ENCODE data around the gene GUK1.
"Not testable (repeated sequence)": the region's sequence is repeated elsewhere in the genome, so short reads cannot be mapped to it uniquely, and the experiment has no call there.

Gene GUK1

DNA sequence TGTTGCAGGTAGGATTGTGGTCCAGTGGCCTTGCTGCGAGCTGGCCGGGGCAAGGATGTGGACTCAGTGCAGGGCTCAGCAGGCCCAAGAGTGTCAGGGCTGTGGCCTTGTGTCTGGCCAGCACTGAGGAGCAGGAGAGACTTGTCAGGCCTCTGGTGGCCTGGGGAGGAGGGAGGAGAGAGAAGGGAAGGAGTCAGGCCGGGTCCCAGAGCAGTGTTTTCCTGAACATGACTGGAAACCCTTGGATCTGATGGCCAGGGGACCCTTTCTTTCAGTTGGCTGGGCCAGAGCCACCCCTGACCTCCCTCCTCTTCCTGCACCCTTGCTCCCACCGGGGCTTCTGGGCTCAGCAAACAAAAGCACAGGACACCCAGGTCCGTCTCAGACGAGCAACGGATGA is 30.6 kb downstream of the GUK1 start:
- no peak for TF ChIP-seq EZH2phosphoT487 (IDR thresholded peaks at IDR 0.05; ENCODE audit: borderline replicate concordance)
- TF ChIP-seq, protein P1, sequence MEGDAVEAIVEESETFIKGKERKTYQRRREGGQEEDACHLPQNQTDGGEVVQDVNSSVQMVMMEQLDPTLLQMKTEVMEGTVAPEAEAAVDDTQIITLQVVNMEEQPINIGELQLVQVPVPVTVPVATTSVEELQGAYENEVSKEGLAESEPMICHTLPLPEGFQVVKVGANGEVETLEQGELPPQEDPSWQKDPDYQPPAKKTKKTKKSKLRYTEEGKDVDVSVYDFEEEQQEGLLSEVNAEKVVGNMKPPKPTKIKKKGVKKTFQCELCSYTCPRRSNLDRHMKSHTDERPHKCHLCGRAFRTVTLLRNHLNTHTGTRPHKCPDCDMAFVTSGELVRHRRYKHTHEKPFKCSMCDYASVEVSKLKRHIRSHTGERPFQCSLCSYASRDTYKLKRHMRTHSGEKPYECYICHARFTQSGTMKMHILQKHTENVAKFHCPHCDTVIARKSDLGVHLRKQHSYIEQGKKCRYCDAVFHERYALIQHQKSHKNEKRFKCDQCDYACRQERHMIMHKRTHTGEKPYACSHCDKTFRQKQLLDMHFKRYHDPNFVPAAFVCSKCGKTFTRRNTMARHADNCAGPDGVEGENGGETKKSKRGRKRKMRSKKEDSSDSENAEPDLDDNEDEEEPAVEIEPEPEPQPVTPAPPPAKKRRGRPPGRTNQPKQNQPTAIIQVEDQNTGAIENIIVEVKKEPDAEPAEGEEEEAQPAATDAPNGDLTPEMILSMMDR (conservative IDR thresholded peaks at IDR 0.05; ENCODE audit: low read length) = no peak

DNA sequence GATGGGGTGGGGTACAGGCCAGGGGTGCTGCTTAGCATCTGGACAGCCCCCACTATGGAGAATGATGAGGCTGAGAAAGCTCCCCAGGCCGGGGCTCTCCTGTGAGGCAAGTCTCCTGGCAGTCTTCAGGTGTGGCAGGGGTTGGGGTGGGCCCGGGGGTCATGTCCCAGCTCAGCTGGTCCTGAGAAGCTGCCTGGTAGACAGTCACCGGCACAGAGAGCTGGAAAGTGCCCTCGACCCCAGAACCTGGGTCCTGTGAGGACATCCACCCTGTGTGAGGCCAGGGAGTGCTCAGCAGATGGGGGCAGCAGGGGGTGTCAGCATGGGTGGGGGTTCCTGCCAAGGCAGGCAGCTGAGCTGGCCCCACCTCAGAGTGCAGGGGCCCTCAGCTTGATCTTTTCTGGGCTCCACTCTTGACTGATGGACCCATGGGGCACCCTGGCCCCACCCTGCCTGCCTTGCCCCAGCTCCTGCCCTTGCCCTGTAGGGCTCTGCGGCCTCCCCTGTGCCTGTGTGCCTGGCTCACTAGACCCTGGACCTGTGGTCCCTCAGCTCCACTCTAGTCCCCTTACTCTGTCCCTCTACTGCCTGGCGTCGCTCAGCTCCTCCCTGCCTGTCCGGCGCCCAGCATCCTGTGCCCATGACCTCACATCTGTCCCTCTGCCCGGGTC is 31.3 kb downstream of the GUK1 start:
- Histone ChIP-seq H2AFZ (ENCODE audit: low read length) (no peak overlapping the region), H3K36me3 (ENCODE audit: insufficient read depth, low read length) (peaks cover 17% of the 10 kb centered on the region; the same call in 1 of the 2 replicates), H3K9ac (ENCODE audit: low read depth, low read length, poor library complexity, severe bottlenecking) (no peak overlapping the region), H3K4me2 (ENCODE audit: low read depth, low read length, poor library complexity, severe bottlenecking) (no peak overlapping the region), H3K9me2 (replicated peaks; ENCODE audit: low read depth, low read length) (no peaks in the 10 kb centered on the region), H3K4me3 (ENCODE audit: low read length, poor library complexity, severe bottlenecking) (no peak overlapping the region), H3K4me1 (ENCODE audit: insufficient read depth, low read length, poor library complexity, severe bottlenecking) (peaks cover 26% of the 10 kb centered on the region), H3K79me2 (ENCODE audit: insufficient read depth, low read length) (peaks cover 56% of the 10 kb centered on the region), H3K27me3 (ENCODE audit: insufficient read depth, low read length, poor library complexity, severe bottlenecking) (no peaks in the 10 kb centered on the region), H3F3A (ENCODE audit: low read depth) (no peaks in the 10 kb centered on the region), H4K20me1 (ENCODE audit: insufficient read depth, low read length, poor library complexity, severe bottlenecking) (peaks cover 9% of the 10 kb centered on the region), H3K9me3 (ENCODE audit: insufficient read depth, low read depth, low read length) (no peaks in the 10 kb centered on the region)
- TF ChIP-seq, protein P1 (conservative IDR thresholded peaks at IDR 0.05; ENCODE audit: low read length) = no peak
- TF ChIP-seq EZH2phosphoT487 (IDR thresholded peaks at IDR 0.05; ENCODE audit: borderline replicate concordance) = no peak

More for the DNA sequence above, 30.6 kb downstream of the GUK1 start:
- H2AFZ ChIP-seq (ENCODE audit: low read length) = no peak overlapping the region
- no peak overlapping the region for H3K9ac ChIP-seq (ENCODE audit: low read depth, low read length, poor library complexity, severe bottlenecking)
- H3K27me3 ChIP-seq (ENCODE audit: insufficient read depth, low read length, poor library complexity, severe bottlenecking) = no peaks in the 10 kb centered on the region
- peaks cover 56% of the 10 kb centered on the region for H3K79me2 ChIP-seq (ENCODE audit: insufficient read depth, low read length)
- H3K9me3 ChIP-seq (ENCODE audit: insufficient read depth, low read depth, low read length) = no peaks in the 10 kb centered on the region
- no peaks in the 10 kb centered on the region for H3F3A ChIP-seq (ENCODE audit: low read depth)
- H3K9me2 ChIP-seq (replicated peaks; ENCODE audit: low read depth, low read length) = no peaks in the 10 kb centered on the region
- H3K4me3 ChIP-seq (ENCODE audit: low read length, poor library complexity, severe bottlenecking) = no peak overlapping the region
- H3K36me3 ChIP-seq (ENCODE audit: insufficient read depth, low read length) = peaks cover 11% of the 10 kb centered on the region; the same call in 1 of the 2 replicates
- H4K20me1 ChIP-seq (ENCODE audit: insufficient read depth, low read length, poor library complexity, severe bottlenecking) = peaks cover 9% of the 10 kb centered on the region
- H3K4me2 ChIP-seq (ENCODE audit: low read depth, low read length, poor library complexity, severe bottlenecking) = no peak overlapping the region
- H3K4me1 ChIP-seq (ENCODE audit: insufficient read depth, low read length, poor library complexity, severe bottlenecking) = peaks cover 26% of the 10 kb centered on the region

DNA sequence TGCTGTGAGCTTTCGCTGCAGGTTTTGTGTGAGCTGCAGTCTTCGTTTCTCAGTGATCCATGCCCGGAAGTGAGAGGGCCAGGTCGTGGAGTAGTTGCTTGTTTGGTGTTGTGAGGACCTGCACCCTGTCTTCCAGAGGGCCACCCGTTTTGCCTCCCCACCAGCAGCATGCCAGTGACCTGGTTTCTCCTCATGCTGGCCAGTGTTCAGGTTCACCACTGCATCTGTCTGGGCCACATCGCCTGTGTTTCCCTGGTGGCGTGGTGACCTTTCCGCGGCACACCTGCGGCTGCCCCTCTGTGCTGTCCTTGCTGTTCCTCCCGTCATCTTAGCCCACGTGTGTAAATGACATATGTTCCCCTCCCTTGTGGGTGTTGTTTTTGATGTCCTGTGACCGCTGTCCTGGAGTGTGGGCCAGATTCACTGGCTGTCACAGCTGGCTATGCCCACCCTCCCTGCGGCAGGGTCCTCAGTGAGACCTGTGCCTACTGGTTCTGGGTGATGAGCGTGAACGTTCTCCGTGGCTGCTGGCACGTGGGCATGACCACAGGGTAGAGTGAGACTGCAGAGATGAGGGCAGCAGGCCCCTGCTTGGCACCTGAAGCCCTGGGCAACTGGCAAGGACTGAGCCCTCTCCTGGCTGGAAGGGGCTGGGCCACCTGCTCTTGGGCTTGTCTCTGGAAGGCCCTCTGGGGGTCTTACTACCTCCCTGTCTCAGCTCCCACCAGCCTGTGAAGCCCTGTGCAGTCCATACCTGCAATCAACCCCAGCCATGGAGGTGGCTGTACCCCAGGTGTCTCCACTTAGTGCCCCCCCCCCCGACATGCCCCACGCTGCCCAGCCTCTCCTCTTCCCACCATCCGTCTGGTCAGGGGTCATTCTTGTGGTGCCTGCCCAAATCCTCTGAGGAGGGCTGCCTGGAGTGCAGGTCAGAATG is 32.8 kb downstream of the GUK1 start:
- H4K20me1 ChIP-seq (ENCODE audit: insufficient read depth, low read length, poor library complexity, severe bottlenecking) = peaks cover 3% of the 10 kb centered on the region
- peaks cover 13% of the 10 kb centered on the region for H3K4me1 ChIP-seq (ENCODE audit: insufficient read depth, low read length, poor library complexity, severe bottlenecking)

DNA sequence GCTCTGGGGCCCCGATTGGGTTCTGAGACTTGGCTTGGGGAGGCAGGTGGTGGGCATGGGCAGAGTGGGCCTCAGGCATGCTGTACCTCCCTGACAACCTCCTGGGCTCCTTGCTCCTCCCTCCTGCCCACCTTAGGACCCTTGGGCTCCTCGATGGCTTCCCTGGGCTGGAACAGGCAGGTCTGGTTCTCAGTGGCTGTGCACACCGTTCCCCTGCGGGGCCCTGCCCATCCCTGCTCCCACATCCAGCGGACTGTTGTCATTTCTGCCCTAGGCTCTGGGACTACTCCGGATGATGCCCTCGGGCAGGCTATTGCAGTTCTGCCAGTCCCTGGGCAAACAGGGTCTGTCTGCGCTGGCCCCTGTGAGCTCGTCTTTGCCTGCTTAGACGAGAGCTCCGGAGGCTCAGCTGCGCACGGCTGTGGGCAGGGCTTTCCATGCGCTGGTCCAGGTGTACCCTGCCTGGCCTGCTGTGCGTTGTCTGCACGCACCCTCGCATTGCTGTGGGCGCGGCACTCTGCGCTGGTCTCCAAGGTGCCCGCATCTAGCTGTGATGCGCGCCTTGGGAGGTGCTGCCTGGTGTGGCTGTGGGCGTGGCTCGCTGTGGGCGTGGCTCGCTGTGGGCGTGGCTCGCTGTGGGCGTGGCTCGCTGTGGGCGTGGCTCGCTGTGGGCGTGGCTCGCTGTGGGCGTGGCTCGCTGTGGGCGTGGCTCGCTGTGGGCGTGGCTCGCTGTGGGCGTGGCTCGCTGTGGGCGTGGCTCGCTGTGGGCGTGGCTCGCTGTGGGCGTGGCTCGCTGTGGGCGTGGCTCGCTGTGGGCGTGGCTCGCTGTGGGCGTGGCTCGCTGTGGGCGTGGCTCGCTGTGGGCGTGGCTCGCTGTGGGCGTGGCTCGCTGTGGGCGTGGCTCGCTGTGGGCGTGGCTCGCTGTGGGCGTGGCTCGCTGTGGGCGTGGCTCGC is 33.7 kb downstream of the GUK1 start:
- H3K4me3 ChIP-seq (ENCODE audit: low read length, poor library complexity, severe bottlenecking); H2AFZ ChIP-seq (ENCODE audit: low read length); H4K20me1 ChIP-seq (ENCODE audit: insufficient read depth, low read length, poor library complexity, severe bottlenecking); H3K9me2 ChIP-seq (replicated peaks; ENCODE audit: low read depth, low read length); H3K27me3 ChIP-seq (ENCODE audit: insufficient read depth, low read length, poor library complexity, severe bottlenecking); H3K9me3 ChIP-seq (ENCODE audit: insufficient read depth, low read depth, low read length); H3K4me2 ChIP-seq (ENCODE audit: low read depth, low read length, poor library complexity, severe bottlenecking); H3K4me1 ChIP-seq (ENCODE audit: insufficient read depth, low read length, poor library complexity, severe bottlenecking); H3F3A ChIP-seq (ENCODE audit: low read depth); H3K9ac ChIP-seq (ENCODE audit: low read depth, low read length, poor library complexity, severe bottlenecking): not testable (repeated sequence)
- peaks cover 17% of the 10 kb centered on the region; the same call in 1 of the 2 replicates for H3K36me3 ChIP-seq (ENCODE audit: insufficient read depth, low read length)
- H3K79me2 ChIP-seq (ENCODE audit: insufficient read depth, low read length) = peaks cover 33% of the 10 kb centered on the region; the same call in 1 of the 2 replicates

More for the DNA sequence above, 32.8 kb downstream of the GUK1 start:
- H3K9me2 ChIP-seq (replicated peaks; ENCODE audit: low read depth, low read length) = no peaks in the 10 kb centered on the region
- H3K36me3 ChIP-seq (ENCODE audit: insufficient read depth, low read length) = peaks cover 17% of the 10 kb centered on the region; the same call in 1 of the 2 replicates
- no peak overlapping the region for H3K9ac ChIP-seq (ENCODE audit: low read depth, low read length, poor library complexity, severe bottlenecking)
- no peak overlapping the region for H2AFZ ChIP-seq (ENCODE audit: low read length)
- peaks cover 42% of the 10 kb centered on the region; the same call in 1 of the 2 replicates for H3K79me2 ChIP-seq (ENCODE audit: insufficient read depth, low read length)
- H3K9me3 ChIP-seq (ENCODE audit: insufficient read depth, low read depth, low read length) = no peaks in the 10 kb centered on the region
- no peaks in the 10 kb centered on the region for H3F3A ChIP-seq (ENCODE audit: low read depth)
- no peak for TF ChIP-seq EZH2phosphoT487 (IDR thresholded peaks at IDR 0.05; ENCODE audit: borderline replicate concordance)
- TF ChIP-seq, protein P1 (conservative IDR thresholded peaks at IDR 0.05; ENCODE audit: low read length) = no peak
- no peaks in the 10 kb centered on the region for H3K27me3 ChIP-seq (ENCODE audit: insufficient read depth, low read length, poor library complexity, severe bottlenecking)
- no peak overlapping the region for H3K4me2 ChIP-seq (ENCODE audit: low read depth, low read length, poor library complexity, severe bottlenecking)
- H3K4me3 ChIP-seq (ENCODE audit: low read length, poor library complexity, severe bottlenecking) = no peak overlapping the region

Data from Loucy (cell line).